Renal cortex interstitium (tissue), 11 donors: Measurements from ENCODE around the gene CYP17A1. TPM values are rescaled to one million over a fixed set of nuclear protein-coding genes. Genes with fewer than 3 reads are reported as not detected.

ENCODE experiments used
- DNase-seq, 11 donors: peaks; one replicate each; pipeline ENCODE4 v3.0.0-alpha.2; 2013; ENCODE audit warnings: low read depth in 9 of 11, low spot score in 4 of 11; ENCODE audit errors: extremely low read depth in 1 of 11
- polyA plus RNA-seq, 3 donors: library from polyadenylated mRNA; unstranded; fragments of 120-200 nt; gene quantifications; one replicate each; pipeline ENCODE4 v1.2.1, GENCODE V29; 2013; ENCODE audit not compliant: insufficient read length in 3 of 3

CYP17A1 gene
- polyA plus RNA-seq, 3 donors = 0.39 to 0.66 (median 0.54) TPM

DNA sequence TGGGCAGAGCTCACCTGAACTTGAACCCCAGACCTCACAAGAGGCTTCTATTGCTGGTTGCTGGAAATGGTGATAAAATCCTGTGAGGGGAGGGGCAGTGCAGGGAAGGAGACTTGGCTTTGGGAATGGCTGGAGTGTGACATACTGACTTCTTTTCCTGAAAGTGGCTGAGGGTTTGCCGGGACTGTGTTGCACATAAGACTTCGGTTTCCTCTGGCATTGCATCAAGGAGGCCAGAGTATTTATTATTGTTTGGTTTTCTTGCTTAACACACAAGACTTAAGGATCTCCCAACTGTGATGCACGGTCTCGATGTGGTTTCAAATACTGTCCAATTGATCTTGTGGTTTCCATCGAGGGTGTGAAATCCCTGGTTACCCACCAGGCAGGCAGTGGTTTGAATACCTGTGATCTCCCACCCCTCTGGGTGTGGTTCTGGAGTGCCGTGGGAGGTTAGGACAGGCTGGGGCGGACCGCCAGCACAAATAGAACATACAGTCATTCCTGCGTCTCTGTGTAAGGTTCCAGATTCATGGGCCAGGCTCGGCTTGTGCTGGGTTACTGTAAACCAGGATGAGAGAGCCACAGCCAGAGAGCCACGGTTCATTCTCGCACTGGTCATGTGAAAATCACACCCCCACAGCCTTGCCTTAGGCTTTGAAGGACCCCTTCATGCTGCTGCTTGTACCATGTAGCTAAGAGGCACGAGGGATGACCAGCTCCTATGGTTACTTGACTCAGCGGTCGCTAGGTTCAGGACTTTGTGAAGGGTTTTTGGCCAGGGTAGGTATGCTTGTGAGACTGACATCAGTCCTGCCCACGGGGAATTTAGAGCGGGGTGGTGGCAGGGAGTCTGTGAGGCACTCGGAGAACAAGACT lies 54.3 kb downstream of the CYP17A1 start:
- DNase-seq = no peak

DNA sequence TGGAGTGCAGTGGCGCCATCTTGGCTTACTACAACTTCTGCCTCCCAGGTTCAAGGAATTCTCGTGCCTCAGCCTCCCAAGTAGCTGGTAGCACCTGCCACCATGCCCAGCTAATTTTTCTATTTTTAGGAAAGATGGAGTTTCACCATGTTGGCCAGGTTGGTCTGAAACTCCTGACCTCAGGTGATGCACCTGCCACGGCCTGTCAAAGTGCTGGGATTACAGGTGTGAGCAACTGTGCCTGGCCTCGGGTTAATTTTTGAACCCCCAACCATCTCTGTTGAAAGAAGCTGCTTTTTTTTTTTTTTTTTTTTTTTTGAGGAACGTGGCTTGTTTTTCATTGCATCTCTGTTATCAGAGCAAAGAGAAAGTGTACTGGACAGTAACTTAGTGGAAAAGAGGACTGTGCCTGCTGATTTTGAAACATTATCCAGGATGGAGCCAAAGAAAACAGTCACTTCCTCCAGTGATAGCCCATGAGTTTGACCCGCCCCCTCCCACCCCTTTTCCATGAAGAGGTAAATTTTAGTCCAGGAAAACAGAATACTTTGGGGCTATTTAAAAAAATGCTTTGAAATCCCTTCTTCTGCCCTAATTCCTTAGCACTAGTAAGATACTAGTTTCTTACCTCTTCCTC lies 55.2 kb downstream of the CYP17A1 start:
- no peak for DNase-seq

DNA sequence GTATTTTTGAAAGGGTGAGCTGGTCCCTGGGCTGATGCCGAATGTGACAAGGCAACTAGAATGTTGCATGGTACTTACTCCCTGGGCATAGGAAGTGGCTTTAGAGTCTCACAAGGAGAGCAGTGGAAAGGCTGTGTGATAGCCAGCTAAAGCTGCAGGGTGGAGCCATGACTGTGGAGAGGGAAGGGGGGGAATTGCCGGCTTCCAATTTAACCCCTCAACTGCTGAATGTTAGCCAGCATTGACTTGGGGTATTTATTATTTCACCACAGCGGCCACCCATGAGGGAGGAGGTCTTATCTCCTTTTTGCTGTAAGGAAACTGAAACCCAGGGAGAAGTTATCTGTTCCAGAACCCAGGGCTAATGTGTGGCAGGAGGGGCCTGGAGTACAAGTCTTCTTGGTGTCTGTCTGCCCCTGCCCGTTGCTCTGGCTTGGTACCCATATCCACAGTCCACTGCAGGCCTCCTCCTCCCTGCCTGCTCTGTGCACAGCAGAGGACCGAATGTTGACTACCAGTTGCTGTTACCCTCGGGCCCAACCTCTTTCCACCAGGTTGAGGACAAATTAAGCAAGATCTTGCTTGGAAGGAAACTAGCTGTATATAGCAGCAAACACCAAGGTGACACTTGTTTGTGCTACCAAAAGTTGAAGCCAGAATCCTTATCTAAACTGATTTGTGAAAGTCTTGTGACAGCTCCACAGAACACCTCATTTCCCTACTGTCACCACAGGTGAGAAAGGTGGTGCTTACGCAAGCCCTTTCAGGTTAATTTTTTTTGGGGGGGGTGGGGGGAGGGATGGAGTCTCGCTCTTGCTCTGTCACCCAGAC lies 55.9 kb downstream of the CYP17A1 start:
- no peak for DNase-seq

Other genes with a start within 250 kb of the CYP17A1 start
- 100 to 1,000 TPM; 124 to 132 (median 127) TPM for gene TRIM8, start 192.9 kb downstream of the CYP17A1 start, polyA plus RNA-seq
- gene ARL3, start 123.0 kb downstream of the CYP17A1 start, polyA plus RNA-seq = 10 to 100 TPM; 27.5 to 35.8 (median 31.5) TPM
- 10 to 100 TPM; 52.6 to 61.8 (median 58.4) TPM for gene SFXN2, start 122.8 kb downstream of the CYP17A1 start, polyA plus RNA-seq
- gene WBP1L, start 93.5 kb downstream of the CYP17A1 start, polyA plus RNA-seq = 10 to 100 TPM; 40.9 to 48.8 (median 46.5) TPM
- gene BORCS7, start 16.8 kb upstream of the CYP17A1 start, polyA plus RNA-seq = 10 to 100 TPM; 49.8 to 60.3 (median 53.2) TPM
- gene AS3MT, start 32.1 kb upstream of the CYP17A1 start, polyA plus RNA-seq = 10 to 100 TPM; 18.7 to 23.2 (median 20.8) TPM
- 10 to 100 TPM in 2 of 3 donors, 1 to 10 TPM in 1; 9.8 to 11.4 (median 11.1) TPM for gene CNNM2, start 80.9 kb upstream of the CYP17A1 start, polyA plus RNA-seq